Hepatocyte (in vitro differentiated cells): ENCODE measurements around the gene CAPZA2. TPM values are rescaled to one million over a fixed set of nuclear protein-coding genes. Genes with fewer than 3 reads are reported as not detected.

Experiments
- DNase-seq: peaks from one replicate; pipeline ENCODE4 v3.0.0-alpha.2; 2016; ENCODE audit warnings: low spot score
- H2AFZ ChIP-seq: fragments of 200-600 bp; sonication (generic); 2 replicates; pipeline ENCODE4 v1.6.0; 2016; ENCODE audit warnings: antibody characterized with exemption, mild to moderate bottlenecking
- H3K27ac ChIP-seq: fragments of 200-600 bp; sonication (generic); 2 replicates; pipeline ENCODE4 v1.5.1; 2016; ENCODE audit warnings: mild to moderate bottlenecking
- H3K27me3 ChIP-seq: fragments of 200-600 bp; sonication (generic); 2 replicates; pipeline ENCODE4 v1.6.1; 2016
- H3K36me3 ChIP-seq: fragments of 200-600 bp; sonication (generic); replicated peaks from 2 replicates; pipeline ENCODE4 v1.5.1; 2016; ENCODE audit warnings: low read depth; ENCODE audit not compliant: insufficient read depth
- H3K4me1 ChIP-seq: fragments of 200-600 bp; sonication (generic); 2 replicates; pipeline ENCODE4 v1.5.1; 2016; ENCODE audit warnings: mild to moderate bottlenecking, moderate library complexity; ENCODE audit not compliant: insufficient read depth
- H3K4me2 ChIP-seq: fragments of 200-600 bp; sonication (generic); 2 replicates; pipeline ENCODE4 v1.6.0; 2016
- H3K4me3 ChIP-seq: fragments of 200-600 bp; sonication (generic); 2 replicates; pipeline ENCODE4 v1.5.1; 2016; ENCODE audit warnings: mild to moderate bottlenecking
- H3K79me2 ChIP-seq: fragments of 200-600 bp; sonication (generic); 2 replicates; pipeline ENCODE4 v1.6.0; 2017; ENCODE audit warnings: mild to moderate bottlenecking
- H3K9me2 ChIP-seq: fragments of 200-600 bp; sonication (generic); replicated peaks from 2 replicates; pipeline ENCODE4 v1.6.0; 2017; ENCODE audit warnings: mild to moderate bottlenecking; ENCODE audit not compliant: insufficient read depth
- H3K9me3 ChIP-seq: fragments of 200-600 bp; sonication (generic); 2 replicates; pipeline ENCODE4 v1.5.1; 2016; ENCODE audit warnings: low read depth, mild to moderate bottlenecking
- H4K20me1 ChIP-seq: fragments of 200-600 bp; sonication (generic); 2 replicates; pipeline ENCODE4 v1.6.0; 2016; ENCODE audit warnings: mild to moderate bottlenecking; ENCODE audit not compliant: insufficient read depth, poor library complexity, severe bottlenecking
- CTCF ChIP-seq: fragments of 200-600 bp; sonication (generic); IDR thresholded peaks from 2 replicates; pipeline ENCODE4 v1.5.1; 2016; ENCODE audit warnings: antibody characterized with exemption, mild to moderate bottlenecking; ENCODE audit not compliant: poor library complexity
- EZH2 ChIP-seq: fragments of 200-600 bp; sonication (generic); IDR thresholded peaks from 2 replicates; pipeline ENCODE4 v1.6.1; 2016; ENCODE audit warnings: antibody characterized with exemption, mild to moderate bottlenecking, borderline replicate concordance
- EZH2phosphoT487 ChIP-seq: fragments of 200-600 bp; sonication (generic); IDR thresholded peaks from one replicate; pipeline ENCODE4 v1.6.1; 2018; ENCODE audit warnings: antibody characterized with exemption, mild to moderate bottlenecking, low read depth, moderate library complexity; ENCODE audit not compliant: unreplicated experiment, severe bottlenecking
- WGBS: methylation state at CpG from one replicate; pipeline ENCODE4 v1.1.6; 2016; ENCODE audit warnings: low lambda C conversion rate; ENCODE audit errors: missing lambda C conversion rate; 5-methylcytosine and 5-hydroxymethylcytosine counted together
- polyA plus RNA-seq: library from polyadenylated mRNA; unstranded; fragments of >200 nt; fragmentation: Nextera tagmentation; extraction: Ambion mirVana; gene quantifications from 2 replicates; pipeline ENCODE4 v1.2.1, GENCODE V29; 2016
- total RNA-seq: library from RNA; depleted of rRNA; stranded (reverse); fragments of >200 nt; gene quantifications from 2 replicates; pipeline ENCODE4 v1.2.3, GENCODE V29; 2014

Gene CAPZA2
- total and polyA plus RNA-seq, 2 experiments from 2014 or later: 151 to 154 TPM

GRCh38 chr7:116829493-116829892 lies 32.9 kb upstream of the CAPZA2 start:
- TF ChIP-seq EZH2phosphoT487 (no peak), CTCF (no peak), EZH2 (no peak)
- Histone ChIP-seq H3K27ac (no peak overlapping the region), H3K4me2 (no peak overlapping the region), H3K27me3 (no peaks in the 10 kb centered on the region), H3K9me2 (no peaks in the 10 kb centered on the region), H3K4me1 (no peaks in the 10 kb centered on the region), H3K79me2 (no peaks in the 10 kb centered on the region), H3K9me3 (no peaks in the 10 kb centered on the region), H3K4me3 (no peak overlapping the region), H2AFZ (no peak overlapping the region), H4K20me1 (no peaks in the 10 kb centered on the region), H3K36me3 (no peaks in the 10 kb centered on the region)
- no peak for DNase-seq

GRCh38 chr7:116832692-116833091 lies 29.7 kb upstream of the CAPZA2 start:
- no peak overlapping the region for H3K27ac ChIP-seq
- no peak overlapping the region for H2AFZ ChIP-seq
- no peaks in the 10 kb centered on the region for H3K9me2 ChIP-seq
- H3K4me1 ChIP-seq: no peaks in the 10 kb centered on the region
- H4K20me1 ChIP-seq: no peaks in the 10 kb centered on the region
- H3K4me2 ChIP-seq: no peak overlapping the region
- no peak overlapping the region for H3K4me3 ChIP-seq
- H3K9me3 ChIP-seq: no peaks in the 10 kb centered on the region
- H3K36me3 ChIP-seq: no peaks in the 10 kb centered on the region
- no peak for TF ChIP-seq EZH2phosphoT487
- no peak for TF ChIP-seq CTCF
- no peak for TF ChIP-seq EZH2
- DNase-seq: no peak
- no peaks in the 10 kb centered on the region for H3K79me2 ChIP-seq
- 78% methylated on average over 2 of the region's 2 CpGs for WGBS
- no peaks in the 10 kb centered on the region for H3K27me3 ChIP-seq

DNA sequence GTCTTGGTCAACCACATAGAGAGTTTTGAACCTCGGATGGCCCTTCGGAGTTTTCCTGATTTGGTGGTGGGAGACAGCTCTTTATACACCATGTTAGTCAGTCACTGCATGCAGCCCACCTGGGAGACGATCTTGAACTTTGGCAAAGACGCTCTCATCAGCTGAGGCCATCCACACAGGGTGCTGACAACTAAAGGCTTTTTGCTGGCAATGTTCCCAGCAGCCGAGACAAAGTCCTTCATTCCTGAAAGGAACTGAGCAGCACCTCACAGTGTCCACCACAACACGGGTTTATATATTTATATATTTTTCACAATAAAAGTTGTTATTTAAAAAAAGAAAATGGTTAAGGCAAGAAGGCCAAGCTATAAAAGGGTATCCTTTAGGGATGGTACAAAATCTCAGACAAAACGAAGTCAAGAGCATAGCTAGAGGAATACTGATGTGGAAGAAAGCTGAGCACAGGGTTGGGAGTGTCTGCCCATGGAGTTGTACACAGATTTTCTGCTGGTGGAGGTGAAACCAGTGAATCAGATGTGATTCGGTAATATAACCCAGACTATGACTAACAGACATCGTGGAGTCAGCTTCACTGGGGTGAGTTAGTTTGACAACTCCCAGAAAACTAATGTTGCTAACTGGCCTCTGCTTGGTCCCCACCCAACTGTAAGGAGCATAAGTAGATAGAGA lies 27.4 kb upstream of the CAPZA2 start:
- TF ChIP-seq EZH2: no peak
- no peak for TF ChIP-seq EZH2phosphoT487
- no peak for TF ChIP-seq CTCF
- no peaks in the 10 kb centered on the region for H3K4me1 ChIP-seq
- no peak overlapping the region for H3K4me3 ChIP-seq
- no peaks in the 10 kb centered on the region for H3K9me3 ChIP-seq
- H3K4me2 ChIP-seq: no peak overlapping the region
- no peaks in the 10 kb centered on the region for H3K27me3 ChIP-seq
- H4K20me1 ChIP-seq: no peaks in the 10 kb centered on the region
- no peaks in the 10 kb centered on the region for H3K36me3 ChIP-seq
- H3K27ac ChIP-seq: no peak overlapping the region
- DNase-seq: peak; percentile 27
- H3K9me2 ChIP-seq: no peaks in the 10 kb centered on the region
- H2AFZ ChIP-seq: no peak overlapping the region
- no peaks in the 10 kb centered on the region for H3K79me2 ChIP-seq
- 82% methylated on average over 9 of the region's 9 CpGs for WGBS
